GM23338 (cell line): Measurements from ENCODE around the gene GRWD1. TPM values are rescaled to one million over a fixed set of nuclear protein-coding genes. Genes with fewer than 3 reads are reported as not detected.

Source experiments
- ATAC-seq: fragments of 200-7000 bp; cut with Tn5 transposase; 3 replicates; pipeline ENCODE4 v1.9.1; 2020
- DNase-seq: peaks from one replicate; pipeline ENCODE4 v3.0.0-alpha.2; 2015; ENCODE audit warnings: low spot score
- H2AFZ ChIP-seq: fragments of 200-600 bp; sonication (generic); 2 replicates; pipeline ENCODE4 v1.8.0; 2016; ENCODE audit warnings: antibody characterized with exemption, mild to moderate bottlenecking, moderate library complexity
- H3F3A ChIP-seq: fragments of 200-600 bp; sonication (generic); replicated peaks from 2 replicates; pipeline ENCODE4 v1.8.0; 2017; ENCODE audit warnings: antibody characterized with exemption, mixed run types, low read depth
- H3K27ac ChIP-seq: fragments of 200-600 bp; sonication (generic); 2 replicates; pipeline ENCODE4 v1.6.1; 2016; ENCODE audit warnings: low read depth
- H3K27me3 ChIP-seq: fragments of 200-600 bp; sonication (generic); 2 replicates; pipeline ENCODE4 v1.8.0; 2016; ENCODE audit warnings: mild to moderate bottlenecking, mixed run types, moderate library complexity; ENCODE audit not compliant: insufficient read depth
- H3K36me3 ChIP-seq: fragments of 200-600 bp; sonication (generic); 2 replicates; pipeline ENCODE4 v1.8.0; 2016; ENCODE audit warnings: mild to moderate bottlenecking; ENCODE audit not compliant: insufficient read depth
- H3K4me1 ChIP-seq: fragments of 200-600 bp; sonication (generic); 2 replicates; pipeline ENCODE4 v1.8.0; 2016; ENCODE audit warnings: mild to moderate bottlenecking, moderate library complexity; ENCODE audit not compliant: insufficient read depth
- H3K4me2 ChIP-seq: fragments of 200-600 bp; sonication (generic); 2 replicates; pipeline ENCODE4 v1.7.1; 2017; ENCODE audit warnings: mixed run types
- H3K4me3 ChIP-seq: fragments of 200-600 bp; sonication (generic); 2 replicates; pipeline ENCODE4 v1.6.1; 2016; ENCODE audit warnings: mixed run types
- H3K79me2 ChIP-seq: fragments of 200-600 bp; sonication (generic); replicated peaks from 2 replicates; pipeline ENCODE4 v1.8.0; 2017; ENCODE audit warnings: mild to moderate bottlenecking; ENCODE audit not compliant: insufficient read depth
- H3K9me2 ChIP-seq: fragments of 200-600 bp; sonication (generic); 2 replicates; pipeline ENCODE4 v1.8.0; 2017; ENCODE audit not compliant: insufficient read depth
- H4K20me1 ChIP-seq: fragments of 200-600 bp; sonication (generic); replicated peaks from 2 replicates; pipeline ENCODE4 v1.8.0; 2017; ENCODE audit warnings: mild to moderate bottlenecking; ENCODE audit not compliant: insufficient read depth
- H3K27ac Mint-ChIP-seq: 2 replicates; pipeline ENCODE4 v1.8.0; 2020; ENCODE audit warnings: inconsistent platforms, mild to moderate bottlenecking, moderate library complexity, mixed read lengths
- H3K27me3 Mint-ChIP-seq: 3 replicates; pipeline ENCODE4 v1.8.0; 2022; ENCODE audit warnings: low read depth, mild to moderate bottlenecking, moderate library complexity, mixed read lengths, inconsistent platforms; ENCODE audit not compliant: insufficient read depth, poor library complexity
- H3K36me3 Mint-ChIP-seq: 3 replicates; pipeline ENCODE4 v1.8.0; 2021; ENCODE audit warnings: low read depth, mild to moderate bottlenecking, inconsistent platforms, moderate library complexity, mixed read lengths
- H3K4me1 Mint-ChIP-seq: 3 replicates; pipeline ENCODE4 v1.8.0; 2020; ENCODE audit warnings: mild to moderate bottlenecking, inconsistent platforms, mixed read lengths
- H3K4me3 Mint-ChIP-seq: 3 replicates; pipeline ENCODE4 v1.8.0; 2021; ENCODE audit warnings: moderate library complexity, mild to moderate bottlenecking, inconsistent platforms, mixed read lengths
- H3K9me3 Mint-ChIP-seq: 3 replicates; pipeline ENCODE4 v1.8.0; 2020; ENCODE audit warnings: moderate library complexity, mild to moderate bottlenecking, inconsistent platforms, mixed read lengths
- CTCF ChIP-seq, 2 experiments: fragments of 200-600 bp in 1 of 2; sonication (generic) in 1 of 2; conservative IDR thresholded peaks; 2 replicates each; pipeline versions ENCODE4 v1.5.1 to v1.6.1; 2016 to 2017; ENCODE audit warnings: antibody characterized with exemption in 2 of 2, low read depth in 2 of 2, mild to moderate bottlenecking in 2 of 2, moderate library complexity in 1 of 2
- JUNB ChIP-seq: IDR thresholded peaks from one replicate; pipeline ENCODE4 v1.6.1; 2016; ENCODE audit warnings: antibody characterized with exemption; ENCODE audit not compliant: unreplicated experiment
- NANOG ChIP-seq: IDR thresholded peaks from 2 replicates; pipeline ENCODE4 v1.6.1; 2016; ENCODE audit warnings: antibody characterized with exemption, borderline replicate concordance
- STAT1 ChIP-seq: IDR thresholded peaks from one replicate; pipeline ENCODE4 v1.6.1; 2016; ENCODE audit warnings: antibody characterized with exemption; ENCODE audit not compliant: unreplicated experiment
- ZNF331 ChIP-seq: fragments of 250-450 bp; sonication (Bioruptor Pico); IDR thresholded peaks from 2 replicates; pipeline ENCODE4 v1.5.0; 2020; ENCODE audit warnings: low read depth, mild to moderate bottlenecking, moderate library complexity
- polyA plus RNA-seq: library from polyadenylated mRNA; unstranded; fragments of >200 nt; fragmentation: Nextera tagmentation; extraction: Ambion mirVana; gene quantifications from 2 replicates; pipeline ENCODE4 v1.2.1, GENCODE V29; 2016
- total RNA-seq: library from RNA; depleted of rRNA; stranded (reverse); fragments of >200 nt; shearing (Covaris generic); gene quantifications from 2 replicates; pipeline ENCODE4 v1.2.3, GENCODE V29; 2014
- TF ChIP-seq, protein P1 (sequence below): IDR thresholded peaks from one replicate; pipeline ENCODE4 v1.6.1; 2018; ENCODE audit warnings: antibody characterized with exemption; ENCODE audit not compliant: unreplicated experiment

The GRWD1 gene
- total and polyA plus RNA-seq, 2 experiments from 2014 or later: 23.2 to 58.0 TPM

DNA sequence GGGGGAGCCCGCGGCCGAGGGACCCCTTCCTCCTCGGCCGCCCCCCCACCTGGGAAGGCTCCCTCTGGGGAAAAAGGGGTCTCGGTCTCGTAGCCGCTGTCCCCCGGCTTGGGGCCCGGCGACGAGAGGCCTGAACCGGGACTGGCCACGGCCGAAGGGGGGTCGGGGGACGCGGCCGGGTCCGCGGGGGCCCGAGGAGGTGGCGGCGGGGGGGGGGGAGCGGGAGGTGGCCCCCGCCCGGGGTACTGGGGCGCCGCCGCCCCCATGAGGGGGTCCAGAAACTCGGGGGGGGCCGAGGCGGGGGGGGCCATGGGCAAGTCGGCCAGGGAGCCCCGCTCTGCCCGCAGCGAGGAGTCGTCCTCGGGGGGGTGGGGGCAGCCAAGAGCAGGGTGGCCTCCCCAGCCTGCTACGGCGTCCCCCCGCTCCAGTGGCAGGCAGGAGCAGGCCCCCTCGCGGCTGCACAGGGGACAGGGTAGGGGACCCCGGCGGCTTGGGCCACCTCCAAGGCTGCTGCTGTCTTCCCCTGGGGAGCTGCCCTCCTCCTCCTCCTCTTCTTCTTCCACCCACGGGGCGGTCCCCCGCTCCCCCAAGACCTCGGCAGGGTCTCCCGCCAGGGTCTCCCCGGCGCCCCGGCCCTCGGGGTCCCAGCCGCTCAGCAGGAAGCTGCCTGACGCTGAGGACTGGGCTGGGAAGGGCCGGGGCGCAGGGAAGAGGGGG lies 53.0 kb downstream of the GRWD1 start:
- Histone ChIP-seq H4K20me1 (no peaks in the 10 kb centered on the region; the same call in 1 of the 2 replicates), H3K4me1 (peaks cover 13% of the 10 kb centered on the region; the same call in 1 of the 2 replicates), H3F3A (peaks cover 18% of the 10 kb centered on the region), H2AFZ (no peak overlapping the region), H3K27ac (no peak overlapping the region), H3K27me3 (0 out of 2 replicates have a peak, but pooled peaks cover 2% of the 10 kb centered on the region), H3K36me3 (no peaks in the 10 kb centered on the region), H3K9me2 (no peaks in the 10 kb centered on the region), H3K79me2 (no peaks in the 10 kb centered on the region), H3K4me2 (no peak overlapping the region), H3K4me3 (no peak overlapping the region)
- Mint-ChIP-seq H3K4me3 (no peak overlapping the region), H3K4me1 (peaks cover 20% of the 10 kb centered on the region), H3K36me3 (no peaks in the 10 kb centered on the region; the same call in 1 of the 3 replicates), H3K9me3 (no peaks in the 10 kb centered on the region; the same call in 2 of the 3 replicates), H3K27me3 (peaks cover 15% of the 10 kb centered on the region), H3K27ac (no peak overlapping the region)
- ATAC-seq (no peak), DNase-seq (no peak)
- 0 out of 4 replicates have a peak, but pooled peaks of 1 of the 2 experiments have one; percentile 7 for TF ChIP-seq CTCF (conservative IDR thresholded peaks at IDR 0.05; ENCODE audit: low read depth in 2 of 2)
- TF ChIP-seq, protein P1, sequence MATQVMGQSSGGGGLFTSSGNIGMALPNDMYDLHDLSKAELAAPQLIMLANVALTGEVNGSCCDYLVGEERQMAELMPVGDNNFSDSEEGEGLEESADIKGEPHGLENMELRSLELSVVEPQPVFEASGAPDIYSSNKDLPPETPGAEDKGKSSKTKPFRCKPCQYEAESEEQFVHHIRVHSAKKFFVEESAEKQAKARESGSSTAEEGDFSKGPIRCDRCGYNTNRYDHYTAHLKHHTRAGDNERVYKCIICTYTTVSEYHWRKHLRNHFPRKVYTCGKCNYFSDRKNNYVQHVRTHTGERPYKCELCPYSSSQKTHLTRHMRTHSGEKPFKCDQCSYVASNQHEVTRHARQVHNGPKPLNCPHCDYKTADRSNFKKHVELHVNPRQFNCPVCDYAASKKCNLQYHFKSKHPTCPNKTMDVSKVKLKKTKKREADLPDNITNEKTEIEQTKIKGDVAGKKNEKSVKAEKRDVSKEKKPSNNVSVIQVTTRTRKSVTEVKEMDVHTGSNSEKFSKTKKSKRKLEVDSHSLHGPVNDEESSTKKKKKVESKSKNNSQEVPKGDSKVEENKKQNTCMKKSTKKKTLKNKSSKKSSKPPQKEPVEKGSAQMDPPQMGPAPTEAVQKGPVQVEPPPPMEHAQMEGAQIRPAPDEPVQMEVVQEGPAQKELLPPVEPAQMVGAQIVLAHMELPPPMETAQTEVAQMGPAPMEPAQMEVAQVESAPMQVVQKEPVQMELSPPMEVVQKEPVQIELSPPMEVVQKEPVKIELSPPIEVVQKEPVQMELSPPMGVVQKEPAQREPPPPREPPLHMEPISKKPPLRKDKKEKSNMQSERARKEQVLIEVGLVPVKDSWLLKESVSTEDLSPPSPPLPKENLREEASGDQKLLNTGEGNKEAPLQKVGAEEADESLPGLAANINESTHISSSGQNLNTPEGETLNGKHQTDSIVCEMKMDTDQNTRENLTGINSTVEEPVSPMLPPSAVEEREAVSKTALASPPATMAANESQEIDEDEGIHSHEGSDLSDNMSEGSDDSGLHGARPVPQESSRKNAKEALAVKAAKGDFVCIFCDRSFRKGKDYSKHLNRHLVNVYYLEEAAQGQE: no peak
- no peak for TF ChIP-seq JUNB
- no peak for TF ChIP-seq ZNF331 (CRISPR knock-in tag)

GRCh38 chr19:48499316-48500090 lies 53.7 kb downstream of the GRWD1 start:
- peaks cover 19% of the 10 kb centered on the region for H3K4me1 Mint-ChIP-seq
- no peaks in the 10 kb centered on the region; the same call in 2 of the 3 replicates for H3K9me3 Mint-ChIP-seq
- H3K4me3 Mint-ChIP-seq: peak overlapping the region; percentile 70; the same call in 2 of the 3 replicates
- ATAC-seq (no peak), DNase-seq (no peak)
- Histone ChIP-seq H3K36me3 (no peaks in the 10 kb centered on the region), H3F3A (peaks cover 16% of the 10 kb centered on the region), H3K4me2 (no peak overlapping the region), H3K27me3 (0 out of 2 replicates have a peak, but pooled peaks cover 2% of the 10 kb centered on the region), H3K27ac (no peak overlapping the region), H3K4me3 (no peak overlapping the region), H3K9me2 (no peaks in the 10 kb centered on the region), H4K20me1 (no peaks in the 10 kb centered on the region; the same call in 1 of the 2 replicates), H3K4me1 (peaks cover 10% of the 10 kb centered on the region; the same call in 1 of the 2 replicates), H2AFZ (no peak overlapping the region), H3K79me2 (no peaks in the 10 kb centered on the region)
- no peaks in the 10 kb centered on the region; the same call in 1 of the 3 replicates for H3K36me3 Mint-ChIP-seq
- H3K27ac Mint-ChIP-seq: no peak overlapping the region
- peaks cover 19% of the 10 kb centered on the region for H3K27me3 Mint-ChIP-seq
- TF ChIP-seq STAT1: no peak
- TF ChIP-seq CTCF (conservative IDR thresholded peaks at IDR 0.05; ENCODE audit: low read depth in 2 of 2): no peak
- no peak for TF ChIP-seq JUNB
- TF ChIP-seq ZNF331 (CRISPR knock-in tag): no peak
- no peak for TF ChIP-seq NANOG
